ENCODE measurements around the gene KCNH1. TPM values are rescaled to one million over a fixed set of nuclear protein-coding genes. Genes with fewer than 3 reads are reported as not detected.

Gene KCNH1
- total RNA-seq, 2 donors from 2014 or later = not detected

GRCh38 chr1:210814382-210815123 is 319.4 kb downstream of the KCNH1 start:
- Mint-ChIP-seq H3K36me3 (ENCODE audit: low read depth) (no peaks in the 10 kb centered on the region), H3K27me3 (peaks cover 28% of the 10 kb centered on the region), H3K4me1 (no peaks in the 10 kb centered on the region), H3K4me3 (no peak overlapping the region), H3K27ac (no peak overlapping the region)
- no peaks in the 10 kb centered on the region for H3K9me3 ChIP-seq (ENCODE audit: control insufficient read depth, low read length, poor library complexity, severe bottlenecking)
- ATAC-seq = no peak
- no peak for DNase-seq

GRCh38 chr1:210801501-210801900 is 332.4 kb downstream of the KCNH1 start:
- no peaks in the 10 kb centered on the region for H3K9me3 ChIP-seq (ENCODE audit: control insufficient read depth, low read length, poor library complexity, severe bottlenecking)
- H3K4me1 Mint-ChIP-seq = no peaks in the 10 kb centered on the region
- no peak for ATAC-seq
- no peaks in the 10 kb centered on the region for H3K36me3 Mint-ChIP-seq (ENCODE audit: low read depth)
- H3K27me3 Mint-ChIP-seq = peaks cover 26% of the 10 kb centered on the region
- no peak overlapping the region for H3K27ac Mint-ChIP-seq
- no peak for DNase-seq
- no peak overlapping the region for H3K4me3 Mint-ChIP-seq

GRCh38 chr1:210800756-210801155 is 333.2 kb downstream of the KCNH1 start:
- Mint-ChIP-seq H3K27ac (no peak overlapping the region), H3K4me1 (no peaks in the 10 kb centered on the region), H3K4me3 (no peak overlapping the region), H3K27me3 (peaks cover 26% of the 10 kb centered on the region), H3K36me3 (ENCODE audit: low read depth) (no peaks in the 10 kb centered on the region)
- DNase-seq (no peak), ATAC-seq (no peak)
- H3K9me3 ChIP-seq (ENCODE audit: control insufficient read depth, low read length, poor library complexity, severe bottlenecking) = no peaks in the 10 kb centered on the region

- ATAC-seq (no peak), DNase-seq (no peak)
- Mint-ChIP-seq H3K4me3 (no peak overlapping the region), H3K4me1 (no peaks in the 10 kb centered on the region), H3K27me3 (peaks cover 26% of the 10 kb centered on the region), H3K36me3 (ENCODE audit: low read depth) (no peaks in the 10 kb centered on the region), H3K27ac (no peak overlapping the region)
- H3K9me3 ChIP-seq (ENCODE audit: control insufficient read depth, low read length, poor library complexity, severe bottlenecking) = no peaks in the 10 kb centered on the region
These were observed 333.6 kb downstream of the KCNH1 start for GRCh38 chr1:210800301-210800700.

- Mint-ChIP-seq H3K27me3 (peaks cover 22% of the 10 kb centered on the region), H3K36me3 (ENCODE audit: low read depth) (no peaks in the 10 kb centered on the region), H3K4me1 (no peaks in the 10 kb centered on the region), H3K27ac (no peak overlapping the region), H3K4me3 (no peak overlapping the region)
- DNase-seq (no peak), ATAC-seq (no peak)
- no peaks in the 10 kb centered on the region for H3K9me3 ChIP-seq (ENCODE audit: control insufficient read depth, low read length, poor library complexity, severe bottlenecking)
These were observed 336.5 kb downstream of the KCNH1 start for GRCh38 chr1:210797422-210797821.

- Mint-ChIP-seq H3K36me3 (ENCODE audit: low read depth) (no peaks in the 10 kb centered on the region), H3K27me3 (peaks cover 24% of the 10 kb centered on the region)
- DNase-seq = no peak
These were observed 337.5 kb downstream of the KCNH1 start for GRCh38 chr1:210796421-210796820.

GRCh38 chr1:210794445-210794844 is 339.5 kb downstream of the KCNH1 start:
- Mint-ChIP-seq H3K27me3 (peaks cover 16% of the 10 kb centered on the region), H3K4me3 (no peak overlapping the region), H3K27ac (no peak overlapping the region), H3K36me3 (ENCODE audit: low read depth) (no peaks in the 10 kb centered on the region), H3K4me1 (no peaks in the 10 kb centered on the region)
- ATAC-seq (no peak), DNase-seq (no peak)
- no peaks in the 10 kb centered on the region for H3K9me3 ChIP-seq (ENCODE audit: control insufficient read depth, low read length, poor library complexity, severe bottlenecking)

More at GRCh38 chr1:210796421-210796820, 337.5 kb downstream of the KCNH1 start:
- no peak for ATAC-seq
- H3K9me3 ChIP-seq (ENCODE audit: control insufficient read depth, low read length, poor library complexity, severe bottlenecking) = no peaks in the 10 kb centered on the region
- no peak overlapping the region for H3K4me3 Mint-ChIP-seq
- H3K27ac Mint-ChIP-seq = no peak overlapping the region
- H3K4me1 Mint-ChIP-seq = no peaks in the 10 kb centered on the region

- DNase-seq = no peak
- Mint-ChIP-seq H3K4me3 (no peak overlapping the region), H3K36me3 (ENCODE audit: low read depth) (no peaks in the 10 kb centered on the region), H3K27ac (no peak overlapping the region), H3K27me3 (peaks cover 16% of the 10 kb centered on the region), H3K4me1 (no peaks in the 10 kb centered on the region)
- H3K9me3 ChIP-seq (ENCODE audit: control insufficient read depth, low read length, poor library complexity, severe bottlenecking) = no peaks in the 10 kb centered on the region
- ATAC-seq = no peak
These were observed 341.5 kb downstream of the KCNH1 start for GRCh38 chr1:210792250-210793102.

GRCh38 chr1:210790196-210790595 is 343.8 kb downstream of the KCNH1 start:
- H3K9me3 ChIP-seq (ENCODE audit: control insufficient read depth, low read length, poor library complexity, severe bottlenecking) = no peaks in the 10 kb centered on the region
- peaks cover 16% of the 10 kb centered on the region for H3K27me3 Mint-ChIP-seq
- no peaks in the 10 kb centered on the region for H3K36me3 Mint-ChIP-seq (ENCODE audit: low read depth)
- H3K4me3 Mint-ChIP-seq = no peak overlapping the region
- DNase-seq (no peak), ATAC-seq (no peak)
- no peak overlapping the region for H3K27ac Mint-ChIP-seq
- H3K4me1 Mint-ChIP-seq = no peaks in the 10 kb centered on the region

GRCh38 chr1:210787800-210788199 is 346.1 kb downstream of the KCNH1 start:
- no peaks in the 10 kb centered on the region for H3K9me3 ChIP-seq (ENCODE audit: control insufficient read depth, low read length, poor library complexity, severe bottlenecking)
- DNase-seq (no peak), ATAC-seq (no peak)
- Mint-ChIP-seq H3K36me3 (ENCODE audit: low read depth) (no peaks in the 10 kb centered on the region), H3K27ac (no peak overlapping the region), H3K4me3 (no peak overlapping the region), H3K4me1 (no peaks in the 10 kb centered on the region), H3K27me3 (peaks cover 12% of the 10 kb centered on the region)

GRCh38 chr1:210786546-210786945 is 347.4 kb downstream of the KCNH1 start:
- DNase-seq (no peak), ATAC-seq (no peak)
- H3K4me1 Mint-ChIP-seq = no peaks in the 10 kb centered on the region
- no peak overlapping the region for H3K4me3 Mint-ChIP-seq
- H3K9me3 ChIP-seq (ENCODE audit: control insufficient read depth, low read length, poor library complexity, severe bottlenecking) = no peaks in the 10 kb centered on the region
- H3K27ac Mint-ChIP-seq = no peak overlapping the region
- no peaks in the 10 kb centered on the region for H3K36me3 Mint-ChIP-seq (ENCODE audit: low read depth)
- H3K27me3 Mint-ChIP-seq = peaks cover 5% of the 10 kb centered on the region

- no peak overlapping the region for H3K27ac Mint-ChIP-seq
- H3K4me1 Mint-ChIP-seq = no peaks in the 10 kb centered on the region
- no peak overlapping the region for H3K4me3 Mint-ChIP-seq
- DNase-seq (no peak), ATAC-seq (no peak)
- H3K27me3 Mint-ChIP-seq = no peaks in the 10 kb centered on the region
- H3K36me3 Mint-ChIP-seq (ENCODE audit: low read depth) = peaks cover 2% of the 10 kb centered on the region
- no peaks in the 10 kb centered on the region for H3K9me3 ChIP-seq (ENCODE audit: control insufficient read depth, low read length, poor library complexity, severe bottlenecking)
These were observed 350.0 kb downstream of the KCNH1 start for GRCh38 chr1:210783925-210784324.

GRCh38 chr1:210781652-210782051 is 352.3 kb downstream of the KCNH1 start:
- Mint-ChIP-seq H3K36me3 (ENCODE audit: low read depth) (peaks cover 2% of the 10 kb centered on the region), H3K4me1 (no peaks in the 10 kb centered on the region), H3K27me3 (peaks cover 15% of the 10 kb centered on the region), H3K4me3 (no peak overlapping the region), H3K27ac (no peak overlapping the region)
- DNase-seq = no peak
- no peak for ATAC-seq
- no peaks in the 10 kb centered on the region for H3K9me3 ChIP-seq (ENCODE audit: control insufficient read depth, low read length, poor library complexity, severe bottlenecking)

Measured in T-helper 17 cell (primary cell).